ENCODE measurements around the gene FAM241B.

DNA sequence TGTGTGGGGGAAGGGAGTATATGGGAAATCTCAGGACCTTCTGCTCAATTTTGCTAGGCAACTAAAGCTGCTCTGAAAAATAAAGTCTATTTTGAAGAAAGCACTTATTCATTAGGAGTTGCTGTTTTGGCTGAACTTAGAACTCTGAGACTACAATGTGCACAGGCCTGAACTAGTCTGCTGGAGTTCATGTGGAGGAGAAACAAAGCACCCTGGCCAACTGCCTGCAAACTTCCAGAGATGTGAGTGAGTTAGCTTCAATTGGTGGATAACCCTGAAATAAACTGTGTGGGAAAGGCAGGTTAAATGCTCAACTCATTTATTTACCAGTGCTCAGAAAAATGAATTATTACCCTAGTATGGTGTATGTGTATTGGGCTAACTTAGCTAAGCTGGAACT is 17.3 kb upstream of the FAM241B start:
- TF ChIP-seq EGR1 (IDR thresholded peaks at IDR 0.05) (no peak), CREB1 (IDR thresholded peaks at IDR 0.05; ENCODE audit: low read depth) (no peak), TEAD4 (IDR thresholded peaks at IDR 0.05) (no peak), FOXM1 (IDR thresholded peaks at IDR 0.05; ENCODE audit: borderline replicate concordance, low read depth) (no peak), TAF1 (IDR thresholded peaks at IDR 0.05; ENCODE audit: low read depth) (no peak), RAD21 (IDR thresholded peaks at IDR 0.05; ENCODE audit: low read depth) (no peak), EP300 (IDR thresholded peaks at IDR 0.05; ENCODE audit: borderline replicate concordance) (no peak), CEBPB (IDR thresholded peaks at IDR 0.05) (no peak), NFIC (IDR thresholded peaks at IDR 0.05) (no peak)
- TF ChIP-seq, protein P1, sequence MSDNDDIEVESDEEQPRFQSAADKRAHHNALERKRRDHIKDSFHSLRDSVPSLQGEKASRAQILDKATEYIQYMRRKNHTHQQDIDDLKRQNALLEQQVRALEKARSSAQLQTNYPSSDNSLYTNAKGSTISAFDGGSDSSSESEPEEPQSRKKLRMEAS (IDR thresholded peaks at IDR 0.05): no peak
